H9 (cell line): ENCODE data around the gene HARS1. TPM values are rescaled to one million over a fixed set of nuclear protein-coding genes. Genes with fewer than 3 reads are reported as not detected.

Experiments used
- DNase-seq: peaks from one replicate; pipeline ENCODE4 v3.0.0-alpha.2; 2017
- H2AFZ ChIP-seq: one replicate; pipeline ENCODE4 v1.6.1; 2013; ENCODE audit warnings: mild to moderate bottlenecking, low read length, control low read depth, moderate library complexity
- H2AK5ac ChIP-seq: 2 replicates; pipeline ENCODE4 v1.6.1; 2013; ENCODE audit warnings: low read length, control low read depth, mixed read lengths; ENCODE audit not compliant: insufficient read length
- H2BK120ac ChIP-seq: one replicate; pipeline ENCODE4 v1.6.1; 2013; ENCODE audit warnings: low read depth, mild to moderate bottlenecking, low read length, control low read depth, inconsistent platforms; ENCODE audit not compliant: poor library complexity, severe bottlenecking
- H2BK12ac ChIP-seq: 2 replicates; pipeline ENCODE4 v1.6.1; 2013; ENCODE audit warnings: low read length, control low read depth, mixed read lengths, low read depth; ENCODE audit not compliant: insufficient read length
- H2BK15ac ChIP-seq: 2 replicates; pipeline ENCODE4 v1.6.1; 2013; ENCODE audit warnings: low read depth, low read length, control low read depth
- H2BK20ac ChIP-seq: one replicate; pipeline ENCODE4 v1.6.1; 2013; ENCODE audit warnings: low read depth, mild to moderate bottlenecking, low read length, control low read depth, inconsistent platforms; ENCODE audit not compliant: poor library complexity, severe bottlenecking
- H2BK5ac ChIP-seq: 2 replicates; pipeline ENCODE4 v1.6.1; 2013; ENCODE audit warnings: low read length, control low read depth, mixed read lengths; ENCODE audit not compliant: insufficient read length
- H3K14ac ChIP-seq: 2 replicates; pipeline ENCODE4 v1.6.1; 2013; ENCODE audit warnings: low read length, control low read depth; ENCODE audit not compliant: insufficient read depth
- H3K18ac ChIP-seq: 2 replicates; pipeline ENCODE4 v1.6.1; 2013; ENCODE audit warnings: low read depth, mild to moderate bottlenecking, mixed read lengths, low read length, control low read depth; ENCODE audit not compliant: insufficient read length
- H3K23ac ChIP-seq: 2 replicates; pipeline ENCODE4 v1.6.1; 2013; ENCODE audit warnings: low read length, control low read depth, mixed read lengths, low read depth; ENCODE audit not compliant: insufficient read length
- H3K23me2 ChIP-seq: 2 replicates; pipeline ENCODE4 v1.6.1; 2013; ENCODE audit warnings: low read depth, mild to moderate bottlenecking, mixed read lengths, low read length, control low read depth; ENCODE audit not compliant: insufficient read length, poor library complexity, severe bottlenecking
- H3K27ac ChIP-seq: 2 replicates; pipeline ENCODE4 v1.5.1; 2013; ENCODE audit warnings: low read length, control low read depth, mixed read lengths, low read depth; ENCODE audit not compliant: insufficient read length
- H3K27me3 ChIP-seq: 2 replicates; pipeline ENCODE4 v1.6.1; 2013; ENCODE audit warnings: low read length, control low read depth, inconsistent platforms; ENCODE audit not compliant: insufficient read depth
- H3K4ac ChIP-seq: 2 replicates; pipeline ENCODE4 v1.6.1; 2013; ENCODE audit warnings: low read depth, mild to moderate bottlenecking, control low read depth, inconsistent platforms, low read length, moderate library complexity
- H3K4me1 ChIP-seq: 2 replicates; pipeline ENCODE4 v1.6.1; 2013; ENCODE audit warnings: low read length, control low read depth, inconsistent platforms; ENCODE audit not compliant: insufficient read depth
- H3K4me2 ChIP-seq: 2 replicates; pipeline ENCODE4 v1.6.1; 2013; ENCODE audit warnings: low read length, control low read depth, mixed read lengths; ENCODE audit not compliant: insufficient read length, insufficient read depth
- H3K56ac ChIP-seq: 2 replicates; pipeline ENCODE4 v1.6.1; 2013; ENCODE audit warnings: low read depth, mild to moderate bottlenecking, mixed read lengths, low read length, control low read depth; ENCODE audit not compliant: insufficient read length
- H3K79me1 ChIP-seq: 2 replicates; pipeline ENCODE4 v1.6.1; 2013; ENCODE audit warnings: low read depth, mild to moderate bottlenecking, moderate library complexity, low read length, control low read depth, inconsistent platforms; ENCODE audit not compliant: insufficient read depth, poor library complexity, severe bottlenecking
- H3K79me2 ChIP-seq: 2 replicates; pipeline ENCODE4 v1.6.1; 2013; ENCODE audit warnings: low read length, control low read depth, inconsistent platforms; ENCODE audit not compliant: insufficient read depth
- H3K9ac ChIP-seq: 2 replicates; pipeline ENCODE4 v1.6.1; 2013; ENCODE audit warnings: low read length, control low read depth, mixed read lengths; ENCODE audit not compliant: insufficient read length; ENCODE audit errors: extremely low read depth
- H3K9me3 ChIP-seq: one replicate; pipeline ENCODE4 v1.6.1; 2013; ENCODE audit warnings: low read depth, low read length, inconsistent platforms; ENCODE audit not compliant: control insufficient read depth
- H3T11ph ChIP-seq: one replicate; pipeline ENCODE4 v1.6.1; 2013; ENCODE audit warnings: mild to moderate bottlenecking, low read length, control low read depth, inconsistent platforms
- H4K20me1 ChIP-seq: one replicate; pipeline ENCODE4 v1.6.1; 2013; ENCODE audit not compliant: control insufficient read depth, insufficient read length, insufficient read depth
- H4K5ac ChIP-seq: 2 replicates; pipeline ENCODE4 v1.6.1; 2013; ENCODE audit warnings: low read depth, mild to moderate bottlenecking, mixed read lengths, low read length, control low read depth; ENCODE audit not compliant: insufficient read length
- H4K8ac ChIP-seq: replicated peaks from 2 replicates; pipeline ENCODE4 v1.6.1; 2013; ENCODE audit warnings: low read length, control low read depth, mixed read lengths, low read depth; ENCODE audit not compliant: insufficient read length
- H4K91ac ChIP-seq: 2 replicates; pipeline ENCODE4 v1.6.1; 2013; ENCODE audit warnings: low read depth, mild to moderate bottlenecking, moderate library complexity, mixed read lengths, low read length, control low read depth; ENCODE audit not compliant: insufficient read length
- H3K27ac Mint-ChIP-seq, 3 experiments: 2 replicates in 2 of 3; 3 replicates in 1 of 3; pipeline ENCODE4 v1.8.0; 2020 to 2021; ENCODE audit warnings: mixed read lengths in 3 of 3, mild to moderate bottlenecking in 1 of 3, moderate library complexity in 1 of 3
- H3K27me3 Mint-ChIP-seq: 2 replicates; pipeline ENCODE4 v1.8.0; 2021; ENCODE audit warnings: low read depth, mild to moderate bottlenecking, moderate library complexity, mixed read lengths
- H3K36me3 Mint-ChIP-seq, 3 experiments: 2 replicates in 2 of 3; 3 replicates in 1 of 3; pipeline ENCODE4 v1.8.0; 2020 to 2021; ENCODE audit warnings: low read depth in 3 of 3, mixed read lengths in 3 of 3; ENCODE audit not compliant: insufficient read depth in 1 of 3
- H3K4me1 Mint-ChIP-seq, 2 experiments: 2 replicates each; pipeline ENCODE4 v1.8.0; 2020; ENCODE audit warnings: mixed read lengths in 2 of 2
- H3K4me3 Mint-ChIP-seq, 2 experiments: 2 replicates in 1 of 2; 3 replicates in 1 of 2; pipeline ENCODE4 v1.8.0; 2020 to 2021; ENCODE audit warnings: mild to moderate bottlenecking in 2 of 2, mixed read lengths in 2 of 2, moderate library complexity in 1 of 2
- H3K9me3 Mint-ChIP-seq, 2 experiments: 2 replicates in 1 of 2; 3 replicates in 1 of 2; pipeline ENCODE4 v1.8.0; 2020; ENCODE audit warnings: mild to moderate bottlenecking in 2 of 2, mixed read lengths in 2 of 2, moderate library complexity in 1 of 2
- WGBS: extraction: QIAGEN DNeasy Blood & Tissue Kit; methylation state at CpG from one replicate; pipeline ENCODE4 v1.1.7; 2013; ENCODE audit warnings: missing lambda C conversion rate, low lambda C conversion rate, mixed read lengths; ENCODE audit not compliant: insufficient read length; ENCODE audit errors: extremely low coverage; 5-methylcytosine and 5-hydroxymethylcytosine counted together
- total RNA-seq: library from RNA; stranded (reverse); gene quantifications from 2 replicates; pipeline ENCODE4 v1.2.1, GENCODE V29; 2021
- TF ChIP-seq, protein P1 (sequence below): fragments of 200-600 bp; sonication (generic); conservative IDR thresholded peaks from 3 replicates; pipeline ENCODE4 v1.8.0; 2021; ENCODE audit warnings: antibody characterized with exemption, mild to moderate bottlenecking

HARS1 gene
- total RNA-seq, 1 experiment from 2014 or later: 70.2 TPM

DNA sequence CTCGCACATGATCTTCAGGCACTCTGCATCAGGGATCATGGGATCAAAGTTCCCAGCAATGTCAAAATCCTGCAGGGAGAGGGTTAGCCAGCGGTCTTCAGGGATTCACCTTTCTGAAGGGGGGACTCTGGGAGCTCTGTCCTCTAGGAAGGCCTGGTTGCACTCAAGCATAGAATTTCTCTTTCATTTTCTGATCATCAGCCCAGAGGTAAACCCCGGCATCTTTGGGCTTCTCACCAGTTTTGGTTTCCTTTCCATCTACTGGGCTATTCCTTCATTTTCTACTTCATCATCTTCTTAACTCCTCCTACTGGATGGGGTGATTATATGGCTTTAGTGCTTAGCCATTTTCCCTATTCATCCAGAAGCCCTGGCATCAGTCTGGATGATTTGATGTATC, 13.2 kb downstream of the HARS1 start:
- no peaks in the 10 kb centered on the region for H3K27me3 Mint-ChIP-seq

More for the DNA sequence above, 13.2 kb downstream of the HARS1 start:
- H4K20me1 ChIP-seq: no peaks in the 10 kb centered on the region
- no peaks in the 10 kb centered on the region for H3K79me2 ChIP-seq
- no peak overlapping the region for H2BK20ac ChIP-seq
- no peak overlapping the region for H2AFZ ChIP-seq
- no peak overlapping the region for H2BK5ac ChIP-seq
- H2BK120ac ChIP-seq: no peak overlapping the region
- no peak overlapping the region for H3K14ac ChIP-seq
- H3K4me2 ChIP-seq: no peak overlapping the region
- WGBS: no CpG with 5 or more reads among the region's 3 CpGs
- H2BK15ac ChIP-seq: no peak overlapping the region
- H3K4me3 Mint-ChIP-seq: no peak overlapping the region
- H3K4ac ChIP-seq: no peak overlapping the region
- H3K27ac Mint-ChIP-seq: no peak overlapping the region
- no peak overlapping the region for H2BK12ac ChIP-seq
- peaks cover 10 to 86% (median 37%) of the 10 kb centered on the region in 3 experiments for H3K36me3 Mint-ChIP-seq
- H3K23ac ChIP-seq: no peak overlapping the region
- no peak overlapping the region for H4K8ac ChIP-seq
- no peak overlapping the region for H3K18ac ChIP-seq
- H3K27ac ChIP-seq: no peak overlapping the region
- no peak overlapping the region for H3T11ph ChIP-seq
- no peak overlapping the region for H2AK5ac ChIP-seq
- no peaks in the 10 kb centered on the region for H3K4me1 Mint-ChIP-seq
- no peaks in the 10 kb centered on the region for H3K9me3 Mint-ChIP-seq
- no peak overlapping the region for H4K91ac ChIP-seq
- no peaks in the 10 kb centered on the region for H3K4me1 ChIP-seq
- no peak overlapping the region for H4K5ac ChIP-seq
- H3K9me3 ChIP-seq: no peaks in the 10 kb centered on the region
- TF ChIP-seq, protein P1, sequence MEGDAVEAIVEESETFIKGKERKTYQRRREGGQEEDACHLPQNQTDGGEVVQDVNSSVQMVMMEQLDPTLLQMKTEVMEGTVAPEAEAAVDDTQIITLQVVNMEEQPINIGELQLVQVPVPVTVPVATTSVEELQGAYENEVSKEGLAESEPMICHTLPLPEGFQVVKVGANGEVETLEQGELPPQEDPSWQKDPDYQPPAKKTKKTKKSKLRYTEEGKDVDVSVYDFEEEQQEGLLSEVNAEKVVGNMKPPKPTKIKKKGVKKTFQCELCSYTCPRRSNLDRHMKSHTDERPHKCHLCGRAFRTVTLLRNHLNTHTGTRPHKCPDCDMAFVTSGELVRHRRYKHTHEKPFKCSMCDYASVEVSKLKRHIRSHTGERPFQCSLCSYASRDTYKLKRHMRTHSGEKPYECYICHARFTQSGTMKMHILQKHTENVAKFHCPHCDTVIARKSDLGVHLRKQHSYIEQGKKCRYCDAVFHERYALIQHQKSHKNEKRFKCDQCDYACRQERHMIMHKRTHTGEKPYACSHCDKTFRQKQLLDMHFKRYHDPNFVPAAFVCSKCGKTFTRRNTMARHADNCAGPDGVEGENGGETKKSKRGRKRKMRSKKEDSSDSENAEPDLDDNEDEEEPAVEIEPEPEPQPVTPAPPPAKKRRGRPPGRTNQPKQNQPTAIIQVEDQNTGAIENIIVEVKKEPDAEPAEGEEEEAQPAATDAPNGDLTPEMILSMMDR: no peak
- no peaks in the 10 kb centered on the region for H3K79me1 ChIP-seq
- H3K23me2 ChIP-seq: no peaks in the 10 kb centered on the region
- no peak for DNase-seq
- no peaks in the 10 kb centered on the region for H3K27me3 ChIP-seq
- no peak overlapping the region for H3K56ac ChIP-seq
- no peak overlapping the region for H3K9ac ChIP-seq
